ENCODE measurements around the gene NCR2.

- TF ChIP-seq CTCF (conservative IDR thresholded peaks at IDR 0.05; ENCODE audit: low read depth, low read length) (no peak), EZH2 (IDR thresholded peaks at IDR 0.05; ENCODE audit: borderline replicate concordance, low read depth, low read length, poor library complexity, severe bottlenecking) (no peak)
Observed at GRCh38 chr6:41332241-41332640, 3.2 kb upstream of the NCR2 start.

Data from A673 (cell line).